ENCODE data around the gene LINGO1.

Gene LINGO1

DNA sequence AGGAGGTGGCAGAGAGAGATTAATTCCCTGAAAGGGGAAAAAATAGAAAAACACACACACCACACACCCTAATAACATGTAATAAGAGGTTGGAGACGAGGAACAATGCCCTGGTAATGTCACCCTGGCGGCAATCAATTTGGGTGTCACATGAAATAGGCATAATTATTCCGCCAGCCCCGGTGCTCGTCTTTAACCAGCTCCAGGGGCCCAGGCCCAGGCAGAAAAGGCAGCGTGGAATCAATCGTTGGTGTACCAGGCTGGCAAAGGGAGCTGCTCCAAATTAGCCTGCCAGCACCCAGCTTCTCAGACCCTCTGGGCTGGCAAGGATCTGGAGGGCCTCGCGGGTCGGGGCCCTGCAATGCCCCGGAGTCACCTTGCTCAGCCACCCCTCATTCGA, 5.6 kb downstream of the LINGO1 start:
- no peak for DNase-seq
- Histone ChIP-seq H3K9me3 (no peaks in the 10 kb centered on the region), H3K27me3 (peaks cover 0 to 38% of the 10 kb centered on the region in 2 donors), H3K4me3 (no peak overlapping the region), H3K4me1 (peaks cover 0 to 18% (median 10%) of the 10 kb centered on the region in 4 donors), H3K36me3 (no peaks in the 10 kb centered on the region), H3K27ac (no peak overlapping the region)
- intact Hi-C loops (cut with DNase I; ENCODE audit: low total_unique reads) = no loop called here
- no peak for TF ChIP-seq CTCF (IDR thresholded peaks at IDR 0.05)

- Histone ChIP-seq H3K4me1 (peaks cover 0 to 7% (median 3%) of the 10 kb centered on the region in 4 donors), H3K36me3 (no peaks in the 10 kb centered on the region), H3K4me3 (no peak overlapping the region), H3K27ac (no peak overlapping the region), H3K27me3 (peaks cover 0 to 30% of the 10 kb centered on the region in 2 donors), H3K9me3 (no peaks in the 10 kb centered on the region)
- intact Hi-C loops (cut with DNase I; ENCODE audit: low total_unique reads) = no loop called here
- no peak for DNase-seq
- no peak for TF ChIP-seq CTCF (IDR thresholded peaks at IDR 0.05)
Measured at GRCh38 chr15:77626002-77626401, 6.7 kb downstream of the LINGO1 start.

DNA sequence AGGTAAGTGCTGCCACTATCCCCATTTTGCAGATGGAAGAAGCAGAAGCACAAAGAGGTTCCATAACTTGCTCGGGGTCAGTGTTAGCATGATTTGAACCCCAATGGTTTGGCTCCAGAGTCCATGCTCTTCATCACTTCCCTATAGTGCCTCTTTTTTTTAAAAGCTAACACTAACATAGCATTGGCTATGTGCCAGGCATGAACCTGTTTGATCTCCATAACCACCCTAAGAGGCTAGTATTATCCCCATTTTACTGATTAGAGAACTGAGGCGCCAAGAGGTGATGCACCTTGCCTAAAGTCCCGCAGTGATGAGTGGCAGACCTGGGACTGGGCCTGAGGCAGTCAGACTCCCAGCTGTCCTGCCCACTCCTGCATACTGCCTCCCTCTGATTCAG, 7.3 kb downstream of the LINGO1 start:
- no peak overlapping the region for H3K4me3 ChIP-seq
- DNase-seq = no peak
- TF ChIP-seq CTCF (IDR thresholded peaks at IDR 0.05) = no peak
- H3K36me3 ChIP-seq = no peaks in the 10 kb centered on the region
- H3K9me3 ChIP-seq = no peaks in the 10 kb centered on the region
- peaks cover 0 to 25% of the 10 kb centered on the region in 2 donors for H3K27me3 ChIP-seq
- H3K4me1 ChIP-seq = peaks cover 0 to 5% (median 0%) of the 10 kb centered on the region in 4 donors
- intact Hi-C loops (cut with DNase I; ENCODE audit: low total_unique reads) = no loop called here
- H3K27ac ChIP-seq = no peak overlapping the region

GRCh38 chr15:77624868-77625267, 7.8 kb downstream of the LINGO1 start:
- TF ChIP-seq CTCF (IDR thresholded peaks at IDR 0.05) = no peak
- DNase-seq = no peak
- Histone ChIP-seq H3K4me1 (peaks cover 0 to 5% (median 0%) of the 10 kb centered on the region in 4 donors), H3K36me3 (no peaks in the 10 kb centered on the region), H3K27ac (no peak overlapping the region), H3K9me3 (no peaks in the 10 kb centered on the region), H3K27me3 (peaks cover 0 to 26% of the 10 kb centered on the region in 2 donors), H3K4me3 (no peak overlapping the region)
- intact Hi-C loops (cut with DNase I; ENCODE audit: low total_unique reads) = no loop called here

GRCh38 chr15:77623755-77624524, 8.8 kb downstream of the LINGO1 start:
- no peaks in the 10 kb centered on the region for H3K36me3 ChIP-seq
- no peak overlapping the region for H3K27ac ChIP-seq
- peaks cover 0 to 22% of the 10 kb centered on the region in 2 donors for H3K27me3 ChIP-seq
- H3K9me3 ChIP-seq = no peaks in the 10 kb centered on the region
- H3K4me1 ChIP-seq = peaks cover 0 to 5% (median 0%) of the 10 kb centered on the region in 4 donors
- no peak for DNase-seq
- TF ChIP-seq CTCF (IDR thresholded peaks at IDR 0.05) = no peak
- H3K4me3 ChIP-seq = no peak overlapping the region
- intact Hi-C loops (cut with DNase I; ENCODE audit: low total_unique reads) = no loop called here
